HCT116 (cell line): ENCODE measurements around the gene TPPP3. TPM values are rescaled to one million over a fixed set of nuclear protein-coding genes. Genes with fewer than 3 reads are reported as not detected.
A peak's percentile ranks its signal among the peaks of the same experiment; 100 is the strongest.

ENCODE experiments used
- ATAC-seq: fragments of 200-7000 bp; cut with Tn5 transposase; 2 replicates; pipeline ENCODE4 v1.9.1; 2020; ENCODE audit warnings: mild to moderate bottlenecking, moderate library complexity
- BruUV-seq: library from RNA; stranded (reverse); fragments of 400-500 nt; replicated peaks from 2 replicates; lab custom pipeline; 2021; lab: Mats Ljungman, UMichigan
- CTCF ChIA-PET: fragments of 300-600 bp; sonication (Branson Sonifier 250); formaldehyde crosslinking; loops from one replicate; lab custom pipeline; 2021; ENCODE audit warnings: antibody characterized with exemption; lab: Charles Lee
- POLR2A ChIA-PET: fragments of 300-600, 350-600 bp; sonication (Branson Sonifier 250); formaldehyde crosslinking; loops from one replicate; lab custom pipeline; 2021; ENCODE audit warnings: antibody characterized with exemption; lab: Charles Lee
- RAD21 ChIA-PET, 2 experiments: fragments of 300-600 bp; sonication (Branson Sonifier 250); formaldehyde crosslinking; loops; one replicate each; lab custom pipeline; 2023; ENCODE audit warnings: low total read pairs in 2 of 2; ENCODE audit not compliant: uncharacterized antibody in 2 of 2, unreplicated experiment in 2 of 2, low non-redundant PET in 1 of 2; lab: Charles Lee
- DNase-seq: peaks from one replicate; pipeline ENCODE4 v3.0.0-alpha.2; 2010; ENCODE audit warnings: low read depth, low spot score
- H2AFZ ChIP-seq: fragments of 200-600 bp; shearing (Covaris generic), sonication (generic); 2 replicates; pipeline ENCODE4 v1.6.1; 2017; ENCODE audit warnings: low read depth, mixed run types, mixed read lengths, antibody characterized with exemption, low read length; ENCODE audit not compliant: poor library complexity, severe bottlenecking
- H3K27ac ChIP-seq: 2 replicates; pipeline ENCODE4 v1.5.1; 2012; ENCODE audit warnings: low read depth, low read length
- H3K27me3 ChIP-seq: fragments of 200-600 bp; sonication (generic); 2 replicates; pipeline ENCODE4 v1.6.1; 2016; ENCODE audit warnings: mixed run types, low read length, mixed read lengths; ENCODE audit not compliant: insufficient read depth
- H3K36me3 ChIP-seq, 2 experiments: fragments of 200-500 bp in 1 of 2; fragments of 200-600 bp in 1 of 2; sonication (Bioruptor generic) in 1 of 2; sonication (generic) in 1 of 2; 2 replicates each; pipeline versions ENCODE4 v1.5.1 to v1.6.1; 2014 to 2016; ENCODE audit warnings: low read length in 2 of 2, inconsistent platforms in 1 of 2, mixed read lengths in 1 of 2, mixed run types in 1 of 2; ENCODE audit not compliant: insufficient read depth in 2 of 2, control insufficient read depth in 1 of 2
- H3K4me1 ChIP-seq, 2 experiments: fragments of 200-600 bp in 1 of 2; sonication (generic) in 1 of 2; 2 replicates each; pipeline versions ENCODE4 v1.5.1 to v1.6.1; 2012 to 2017; ENCODE audit warnings: low read length in 2 of 2, inconsistent platforms in 1 of 2, mild to moderate bottlenecking in 1 of 2, mixed read lengths in 1 of 2, mixed run types in 1 of 2, moderate library complexity in 1 of 2; ENCODE audit not compliant: insufficient read depth in 2 of 2, control insufficient read depth in 1 of 2
- H3K4me2 ChIP-seq: fragments of 200-600 bp; sonication (generic); 2 replicates; pipeline ENCODE4 v1.6.1; 2017; ENCODE audit warnings: mixed run types, low read length, mixed read lengths
- H3K4me3 ChIP-seq, 2 experiments: fragments of 200-600 bp in 1 of 2; sonication (generic) in 1 of 2; replicated peaks in 1 of 2; 2 replicates each; pipeline ENCODE4 v1.5.1; 2011 to 2016; ENCODE audit warnings: low read length in 2 of 2, control low read depth in 1 of 2, low read depth in 1 of 2, mild to moderate bottlenecking in 1 of 2, mixed read lengths in 1 of 2, mixed run types in 1 of 2
- H3K79me2 ChIP-seq: fragments of 200-600 bp; sonication (generic); 2 replicates; pipeline ENCODE4 v1.6.1; 2017; ENCODE audit warnings: mild to moderate bottlenecking, mixed run types, low read length, moderate library complexity, mixed read lengths; ENCODE audit not compliant: insufficient read depth
- H3K9ac ChIP-seq: fragments of 200-600 bp; sonication (generic); 2 replicates; pipeline ENCODE4 v1.6.1; 2016; ENCODE audit warnings: low read length, mixed read lengths
- H3K9me2 ChIP-seq: fragments of 200-600 bp; sonication (generic), shearing (Covaris generic); 2 replicates; pipeline ENCODE4 v1.6.1; 2017; ENCODE audit warnings: mixed run types, mild to moderate bottlenecking, moderate library complexity; ENCODE audit not compliant: insufficient read depth
- H3K9me3 ChIP-seq, 2 experiments: fragments of 200-500 bp in 1 of 2; fragments of 200-600 bp in 1 of 2; sonication (Bioruptor generic) in 1 of 2; sonication (generic) in 1 of 2; 2 replicates each; pipeline ENCODE4 v1.6.1; 2014 to 2017; ENCODE audit warnings: low read length in 2 of 2, mixed read lengths in 2 of 2, inconsistent platforms in 1 of 2, low read depth in 1 of 2, mild to moderate bottlenecking in 1 of 2, mixed run types in 1 of 2, moderate library complexity in 1 of 2; ENCODE audit not compliant: control insufficient read depth in 1 of 2, insufficient read depth in 1 of 2
- H4K20me1 ChIP-seq: fragments of 200-600 bp; sonication (generic), shearing (Covaris generic); 2 replicates; pipeline ENCODE4 v1.6.1; 2017; ENCODE audit warnings: mixed run types, mild to moderate bottlenecking, moderate library complexity; ENCODE audit not compliant: insufficient read depth
- MAX ChIP-seq: IDR thresholded peaks from 2 replicates; pipeline ENCODE4 v1.6.1; 2012
- POLR2A ChIP-seq: IDR thresholded peaks from 2 replicates; pipeline ENCODE4 v1.7.0; 2011; ENCODE audit warnings: borderline replicate concordance; ENCODE audit not compliant: insufficient read depth, insufficient read length; ENCODE audit errors: extremely low read depth
- POLR2AphosphoS5 ChIP-seq: IDR thresholded peaks from 2 replicates; pipeline ENCODE4 v1.6.1; 2011; ENCODE audit warnings: mild to moderate bottlenecking, low read depth, low read length, moderate library complexity
- ZBTB33 ChIP-seq: IDR thresholded peaks from 2 replicates; pipeline ENCODE4 v1.6.1; 2011; ENCODE audit warnings: mild to moderate bottlenecking, low read length, moderate library complexity; ENCODE audit not compliant: insufficient replicate concordance; ENCODE audit errors: extremely low read depth
- intact Hi-C: fragments of 100-400 bp; cut with micrococcal nuclease; formaldehyde crosslinking; loops from 2 replicates; pipeline ENCODE4 v1.10.0; 2022
- total RNA-seq: library from RNA; stranded (reverse); gene quantifications from one replicate; pipeline ENCODE4 v1.2.1, GENCODE V29; 2021; ENCODE audit not compliant: unreplicated experiment

The TPPP3 gene
- total RNA-seq, 1 experiment from 2014 or later = 1.2 TPM

DNA sequence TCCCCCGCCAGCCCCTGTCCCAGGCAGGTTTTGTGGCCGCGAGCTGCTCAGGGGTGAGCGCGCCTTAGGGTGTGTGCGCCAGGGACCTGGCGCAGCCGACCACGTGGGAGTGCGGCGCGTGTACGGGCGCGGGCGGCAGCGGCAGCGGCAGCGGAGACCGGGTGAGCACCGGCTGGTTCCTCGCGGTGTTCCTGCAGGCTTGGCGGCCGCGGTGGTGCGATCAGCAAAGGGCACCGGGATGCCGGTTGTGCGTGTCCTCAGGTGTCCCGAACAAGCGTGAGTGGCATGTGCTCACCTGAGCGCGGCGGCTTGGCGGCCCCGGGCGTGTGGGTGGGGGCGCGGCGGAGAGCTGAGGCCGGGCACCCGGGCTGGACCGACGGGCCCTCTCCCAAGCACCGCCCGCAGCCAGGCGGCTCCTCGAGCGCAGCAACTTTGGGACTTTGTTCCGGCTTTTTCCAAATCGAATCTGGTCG, 37.2 kb upstream of the TPPP3 start:
- TF ChIP-seq MAX = peak; percentile 98
- 0 out of 2 replicates have a peak, but pooled peaks have one; percentile 64 for TF ChIP-seq POLR2AphosphoS5
- no peak for TF ChIP-seq POLR2A
- TF ChIP-seq, all 23 proteins: peak for 2
- H3K4me3 ChIP-seq = peak overlapping the region; percentile 60 to 71
- H3K27ac ChIP-seq = peak overlapping the region; percentile 66
- DNase-seq = no peak
- no peaks in the 10 kb centered on the region for H3K36me3 ChIP-seq
- intact Hi-C loops = no loop called here
- ChIA-PET RAD21 (interaction anchor here (0.7 to 0.8 kb wide), 2 partner anchors 26 to 170 kb away, joined by 3 read pairs; no protein-coding TSS in a partner anchor), CTCF (interaction anchor here (0.9 to 2.3 kb wide), 6 partner anchors 11 to 91 kb away, joined by 3 to 8 read pairs (median 3); no protein-coding TSS in a partner anchor), POLR2A (interaction anchor here (0.9 kb wide), 2 partner anchors 8 to 13 kb away, joined by 3 read pairs; no protein-coding TSS in a partner anchor)
- peak; percentile 49 for ATAC-seq
- no peaks in the 10 kb centered on the region for H3K9me3 ChIP-seq
- H3K4me2 ChIP-seq = peak overlapping the region; percentile 96
- H3K4me1 ChIP-seq = peaks cover 6 to 44% of the 10 kb centered on the region in 2 experiments; a peak in 3 of 4 replicates
- no TSS peak for BruUV-seq
- H2AFZ ChIP-seq = peak overlapping the region; percentile 54
- H3K79me2 ChIP-seq = no peaks in the 10 kb centered on the region
- H4K20me1 ChIP-seq = no peaks in the 10 kb centered on the region
- H3K9me2 ChIP-seq = no peaks in the 10 kb centered on the region
- H3K9ac ChIP-seq = peak overlapping the region; percentile 77
- no peaks in the 10 kb centered on the region for H3K27me3 ChIP-seq

GRCh38 chr16:67429799-67430503, 36.7 kb upstream of the TPPP3 start:
- DNase-seq = no peak
- peak overlapping the region; percentile 54 for H2AFZ ChIP-seq
- POLR2A ChIA-PET = no interaction called here
- no peaks in the 10 kb centered on the region for H3K9me3 ChIP-seq
- H3K79me2 ChIP-seq = no peaks in the 10 kb centered on the region
- H3K27me3 ChIP-seq = no peaks in the 10 kb centered on the region
- H3K9me2 ChIP-seq = no peaks in the 10 kb centered on the region
- H3K9ac ChIP-seq = peak overlapping the region; percentile 77
- peak overlapping the region; percentile 96 for H3K4me2 ChIP-seq
- no peak for TF ChIP-seq ZBTB33
- H3K4me1 ChIP-seq = peaks cover 6 to 44% of the 10 kb centered on the region in 2 experiments; a peak in 3 of 4 replicates
- ATAC-seq = peak; percentile 0; the same call in 1 of the 2 replicates
- CTCF ChIA-PET = interaction anchor here (1.5 to 3.7 kb wide), 3 partner anchors 17 to 51 kb away, joined by 5 to 41 read pairs (median 8); partner anchors contain the start of gene ATP6V0D1
- RAD21 ChIA-PET = no interaction called here
- H3K36me3 ChIP-seq = no peaks in the 10 kb centered on the region
- H3K4me3 ChIP-seq = peak overlapping the region; percentile 60 to 71
- intact Hi-C loops = no loop called here
- H3K27ac ChIP-seq = peak overlapping the region; percentile 66
- BruUV-seq = no TSS peak
- H4K20me1 ChIP-seq = no peaks in the 10 kb centered on the region
